CD14-positive monocyte (primary cell): ENCODE data around the gene C20orf173. TPM values are rescaled to one million over a fixed set of nuclear protein-coding genes. Genes with fewer than 3 reads are reported as not detected.

Experiments
- DNase-seq, 3 donors: peaks; one replicate each; pipeline ENCODE4 v3.0.0-alpha.2; 2011 to 2022
- H2AFZ ChIP-seq: 2 replicates; pipeline ENCODE4 v1.6.0; 2012; ENCODE audit warnings: mild to moderate bottlenecking, low read depth, low read length, inconsistent platforms; ENCODE audit not compliant: insufficient read depth, poor library complexity, severe bottlenecking
- H3K27ac ChIP-seq, 2 donors: 1 replicate in 1 of 2; 2 replicates in 1 of 2; pipeline ENCODE4 v1.5.1; 2012 to 2013; ENCODE audit warnings: low read length in 2 of 2, control low read depth in 1 of 2, inconsistent platforms in 1 of 2, low read depth in 1 of 2, mild to moderate bottlenecking in 1 of 2
- H3K27me3 ChIP-seq, 2 donors: one replicate each; pipeline versions ENCODE4 v1.6.0 to v1.6.1; 2011 to 2013; ENCODE audit warnings: low read length in 2 of 2; ENCODE audit not compliant: control insufficient read depth in 2 of 2, insufficient read depth in 2 of 2
- H3K36me3 ChIP-seq, 2 donors: replicated peaks in 1 of 2; 1 replicate in 1 of 2; 2 replicates in 1 of 2; pipeline versions ENCODE4 v1.5.1 to v1.6.1; 2012 to 2013; ENCODE audit warnings: low read length in 2 of 2, control low read depth in 1 of 2, inconsistent platforms in 1 of 2, mild to moderate bottlenecking in 1 of 2; ENCODE audit not compliant: insufficient read depth in 2 of 2, control insufficient read depth in 1 of 2
- H3K4me1 ChIP-seq, 2 donors: 1 replicate in 1 of 2; 2 replicates in 1 of 2; pipeline versions ENCODE4 v1.5.1 to v1.6.1; 2012 to 2013; ENCODE audit warnings: low read length in 2 of 2, control low read depth in 1 of 2, inconsistent platforms in 1 of 2, mild to moderate bottlenecking in 1 of 2, moderate library complexity in 1 of 2; ENCODE audit not compliant: insufficient read depth in 2 of 2, control insufficient read depth in 1 of 2
- H3K4me2 ChIP-seq: replicated peaks from 2 replicates; pipeline ENCODE3; 2012; ENCODE audit warnings: low read length, moderate library complexity, mild to moderate bottlenecking; ENCODE audit not compliant: poor library complexity, severe bottlenecking; ENCODE audit errors: extremely low read depth
- H3K4me3 ChIP-seq, 3 experiments: fragments of 200-600 bp in 1 of 3; sonication (generic) in 1 of 3; replicated peaks in 1 of 3; 1 replicate in 2 of 3; 2 replicates in 1 of 3; pipeline ENCODE4 v1.5.1; 2011 to 2013; ENCODE audit warnings: low read length in 3 of 3, mild to moderate bottlenecking in 3 of 3, control low read depth in 2 of 3, low read depth in 2 of 3, inconsistent platforms in 1 of 3, moderate library complexity in 1 of 3
- H3K79me2 ChIP-seq: 2 replicates; pipeline ENCODE4 v1.6.0; 2012; ENCODE audit warnings: mild to moderate bottlenecking, control low read depth, inconsistent platforms, low read length, moderate library complexity; ENCODE audit not compliant: insufficient read depth
- H3K9ac ChIP-seq: 2 replicates; pipeline ENCODE4 v1.6.0; 2017; ENCODE audit warnings: low read length, mild to moderate bottlenecking; ENCODE audit not compliant: insufficient read depth, poor library complexity, severe bottlenecking
- H3K9me3 ChIP-seq, 2 donors: replicated peaks in 1 of 2; 1 replicate in 1 of 2; 2 replicates in 1 of 2; pipeline versions ENCODE4 v1.5.1 to v1.6.1; 2012 to 2013; ENCODE audit warnings: low read length in 2 of 2, control low read depth in 1 of 2; ENCODE audit not compliant: control insufficient read depth in 1 of 2, insufficient read depth in 1 of 2
- H4K20me1 ChIP-seq: 2 replicates; pipeline ENCODE4 v1.6.0; 2012; ENCODE audit warnings: mild to moderate bottlenecking, low read length, control low read depth, moderate library complexity; ENCODE audit not compliant: insufficient read depth
- H3K27ac Mint-ChIP-seq, 7 donors: one replicate each; pipeline ENCODE4 v1.8.0; 2020; ENCODE audit warnings: mild to moderate bottlenecking in 7 of 7, mixed read lengths in 7 of 7, moderate library complexity in 6 of 7, inconsistent platforms in 2 of 7
- H3K27me3 Mint-ChIP-seq, 3 donors: one replicate each; pipeline ENCODE4 v1.8.0; 2021 to 2022; ENCODE audit warnings: low read depth in 3 of 3, mild to moderate bottlenecking in 3 of 3, mixed read lengths in 3 of 3, moderate library complexity in 3 of 3, inconsistent platforms in 1 of 3
- H3K36me3 Mint-ChIP-seq, 2 donors: one replicate each; pipeline ENCODE4 v1.8.0; 2020; ENCODE audit warnings: mixed read lengths in 2 of 2, inconsistent platforms in 1 of 2, mild to moderate bottlenecking in 1 of 2
- H3K4me1 Mint-ChIP-seq: one replicate; pipeline ENCODE4 v1.8.0; 2020; ENCODE audit warnings: mild to moderate bottlenecking, mixed read lengths
- H3K4me3 Mint-ChIP-seq, 2 donors: one replicate each; pipeline ENCODE4 v1.8.0; 2020; ENCODE audit warnings: mild to moderate bottlenecking in 2 of 2, mixed read lengths in 2 of 2, moderate library complexity in 1 of 2
- H3K9me3 Mint-ChIP-seq, 7 donors: one replicate each; pipeline ENCODE4 v1.8.0; 2020 to 2022; ENCODE audit warnings: mixed read lengths in 7 of 7, mild to moderate bottlenecking in 6 of 7, moderate library complexity in 6 of 7, inconsistent platforms in 2 of 7
- WGBS: methylation state at CpG from one replicate; pipeline ENCODE4 v1.1.5; 2013; ENCODE audit warnings: missing lambda C conversion rate; ENCODE audit not compliant: insufficient coverage; 5-methylcytosine and 5-hydroxymethylcytosine counted together
- intact Hi-C, 2 donors: fragments of 100-400 bp; cut with micrococcal nuclease; formaldehyde crosslinking; loops; one replicate each; pipeline versions ENCODE4 v1.15.0 to v1.15.1; 2023
- polyA minus RNA-seq: library from RNA; depleted of rRNA, polyadenylated mRNA; stranded (reverse); fragments of >200 nt; gene quantifications from 2 replicates; pipeline ENCODE4 v1.2.3, GENCODE V29; 2012
- polyA plus RNA-seq, 3 donors: library from polyadenylated mRNA; depleted of rRNA in 1 of 3; unstranded in 2 of 3; stranded (reverse) in 1 of 3; fragments of 300-500 nt in 2 of 3; fragments of >200 nt in 1 of 3; fragmentation: Illumina TruSeq in 2 of 3; gene quantifications; 1 replicate in 2 of 3; 2 replicates in 1 of 3; pipeline ENCODE4 v1.2.3, GENCODE V29; 2012 to 2021
- total RNA-seq, 12 experiments: library from RNA in 1 of 12; stranded (reverse) in 1 of 12; fragments of 120-200 nt in 1 of 12; gene quantifications; one replicate each; pipeline ENCODE4 v1.2.4 and lab custom pipeline; 2013 to 2026; ENCODE audit warnings: mixed read lengths in 6 of 12, inconsistent platforms in 1 of 12
- TF ChIP-seq, protein P1 (sequence below): fragments of 200-600 bp; IDR thresholded peaks from one replicate; pipeline ENCODE4 v1.8.0; 2022; ENCODE audit warnings: antibody characterized with exemption, mild to moderate bottlenecking

C20orf173 gene, protein sequence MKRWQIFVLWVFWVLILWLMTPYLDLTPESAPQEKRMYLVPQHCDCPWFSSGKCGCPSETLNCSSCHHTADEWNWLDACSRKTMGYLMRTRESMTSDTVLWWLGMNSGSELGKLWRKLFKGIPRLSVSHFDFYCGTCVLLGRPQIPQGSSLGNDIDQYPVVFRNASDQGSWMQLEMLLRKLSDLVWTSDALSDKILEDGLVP
- total RNA-seq (2013), result not detected
- not detected for polyA plus RNA-seq
- not detected in 2 replicates for polyA minus RNA-seq
- 0 to 0.60 (median 0) reads per million in 11 experiments for total RNA-seq (lab: John Stamatoyannopoulos, UW)

GRCh38 chr20:35529552-35529951 lies at the start of gene C20orf173:
TSS of gene C20orf173 (minus strand) at chr20:35529652. CDS start at chr20:35529373, 279 bp downstream.
- peaks cover 0 to 3% (median 0%) of the 10 kb centered on the region in 7 donors for H3K9me3 Mint-ChIP-seq

GRCh38 chr20:35579196-35579595 lies 49.7 kb upstream of the C20orf173 start:
- H3K4me2 ChIP-seq, result no peak overlapping the region
- no peak overlapping the region for H3K4me3 ChIP-seq
- H3K27ac ChIP-seq, result no peak overlapping the region
- intact Hi-C loops, result no loop called here
- no peaks in the 10 kb centered on the region for H3K36me3 ChIP-seq
- peaks cover 0 to 6% of the 10 kb centered on the region in 2 donors for H3K9me3 ChIP-seq
- no peak for DNase-seq
- no peaks in the 10 kb centered on the region for H4K20me1 ChIP-seq
- WGBS, result 100% methylated on average over 2 of the region's 6 CpGs
- TF ChIP-seq, protein P1, sequence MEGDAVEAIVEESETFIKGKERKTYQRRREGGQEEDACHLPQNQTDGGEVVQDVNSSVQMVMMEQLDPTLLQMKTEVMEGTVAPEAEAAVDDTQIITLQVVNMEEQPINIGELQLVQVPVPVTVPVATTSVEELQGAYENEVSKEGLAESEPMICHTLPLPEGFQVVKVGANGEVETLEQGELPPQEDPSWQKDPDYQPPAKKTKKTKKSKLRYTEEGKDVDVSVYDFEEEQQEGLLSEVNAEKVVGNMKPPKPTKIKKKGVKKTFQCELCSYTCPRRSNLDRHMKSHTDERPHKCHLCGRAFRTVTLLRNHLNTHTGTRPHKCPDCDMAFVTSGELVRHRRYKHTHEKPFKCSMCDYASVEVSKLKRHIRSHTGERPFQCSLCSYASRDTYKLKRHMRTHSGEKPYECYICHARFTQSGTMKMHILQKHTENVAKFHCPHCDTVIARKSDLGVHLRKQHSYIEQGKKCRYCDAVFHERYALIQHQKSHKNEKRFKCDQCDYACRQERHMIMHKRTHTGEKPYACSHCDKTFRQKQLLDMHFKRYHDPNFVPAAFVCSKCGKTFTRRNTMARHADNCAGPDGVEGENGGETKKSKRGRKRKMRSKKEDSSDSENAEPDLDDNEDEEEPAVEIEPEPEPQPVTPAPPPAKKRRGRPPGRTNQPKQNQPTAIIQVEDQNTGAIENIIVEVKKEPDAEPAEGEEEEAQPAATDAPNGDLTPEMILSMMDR, result no peak
- Mint-ChIP-seq H3K4me3 (no peak overlapping the region), H3K27ac (no peak overlapping the region), H3K27me3 (peaks cover 4 to 5% (median 4%) of the 10 kb centered on the region in 3 donors), H3K4me1 (no peaks in the 10 kb centered on the region), H3K9me3 (peaks cover 0 to 12% (median 8%) of the 10 kb centered on the region in 7 donors), H3K36me3 (no peaks in the 10 kb centered on the region)
- H3K4me1 ChIP-seq, result no peaks in the 10 kb centered on the region
- H3K27me3 ChIP-seq, result no peaks in the 10 kb centered on the region
- H3K79me2 ChIP-seq, result no peaks in the 10 kb centered on the region
- no peak overlapping the region for H2AFZ ChIP-seq
- no peak overlapping the region for H3K9ac ChIP-seq

More at GRCh38 chr20:35529552-35529951, at the start of gene C20orf173:
- Histone ChIP-seq H3K4me2 (no peak within 1 kb of the TSS), H3K27ac (no peak within 1 kb of the TSS), H3K79me2 (no peaks in the 10 kb centered on the region), H4K20me1 (no peaks in the 10 kb centered on the region), H3K4me3 (no peak within 1 kb of the TSS), H3K9me3 (no peaks in the 10 kb centered on the region), H2AFZ (no peak within 1 kb of the TSS), H3K27me3 (no peaks in the 10 kb centered on the region), H3K36me3 (no peaks in the 10 kb centered on the region), H3K9ac (no peak within 1 kb of the TSS), H3K4me1 (no peaks in the 10 kb centered on the region)
- Mint-ChIP-seq H3K27me3 (peaks cover 2 to 4% (median 2%) of the 10 kb centered on the region in 3 donors), H3K4me1 (no peaks in the 10 kb centered on the region), H3K36me3 (no peaks in the 10 kb centered on the region), H3K4me3 (no peak within 1 kb of the TSS), H3K27ac (no peak within 1 kb of the TSS)
- no peak for DNase-seq
- no CpG with 5 or more reads among the region's 2 CpGs for WGBS
- intact Hi-C loops, result no loop called here
- TF ChIP-seq, protein P1, result no peak
